Adrenal gland (tissue), 5 donors: Measurements from ENCODE around the gene KLK15.

Experiments used
- POLR2A ChIP-seq, 2 donors: fragments of 450-650 bp; IDR thresholded peaks; one replicate each; pipeline ENCODE4 v1.6.1; 2017; ENCODE audit warnings: antibody characterized with exemption in 2 of 2, mild to moderate bottlenecking in 2 of 2, moderate library complexity in 1 of 2
- TF ChIP-seq, protein P1 (sequence below), 6 experiments: fragments of 450-650 bp in 4 of 6; fragments of 200-600 bp in 2 of 6; sonication (generic) in 1 of 6; IDR thresholded peaks; 1 replicate in 5 of 6; 2 replicates in 1 of 6; pipeline versions ENCODE4 v1.5.1 to v1.8.0; 2016 to 2021; ENCODE audit warnings: antibody characterized with exemption in 6 of 6, mild to moderate bottlenecking in 2 of 6, moderate library complexity in 1 of 6
- donor health status: DM: no; HTN: no; CAD: no.

DNA sequence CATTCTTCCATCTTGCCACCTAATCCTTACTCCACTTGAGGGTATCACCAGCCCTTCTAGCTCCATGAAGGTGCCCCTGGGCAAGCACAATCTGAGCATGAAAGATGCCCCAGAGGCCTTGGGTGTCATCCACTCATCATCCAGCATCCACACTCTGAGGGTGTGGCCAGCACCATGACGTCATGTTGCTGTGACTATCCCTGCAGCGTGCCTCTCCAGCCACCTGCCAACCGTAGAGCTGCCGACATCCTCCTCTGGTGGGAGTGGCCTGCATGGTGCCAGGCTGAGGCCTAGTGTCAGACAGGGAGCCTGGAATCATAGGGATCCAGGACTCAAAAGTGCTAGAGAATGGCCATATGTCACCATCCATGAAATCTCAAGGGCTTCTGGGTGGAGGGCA, 18.2 kb upstream of the KLK15 start:
- TF ChIP-seq, protein P1, sequence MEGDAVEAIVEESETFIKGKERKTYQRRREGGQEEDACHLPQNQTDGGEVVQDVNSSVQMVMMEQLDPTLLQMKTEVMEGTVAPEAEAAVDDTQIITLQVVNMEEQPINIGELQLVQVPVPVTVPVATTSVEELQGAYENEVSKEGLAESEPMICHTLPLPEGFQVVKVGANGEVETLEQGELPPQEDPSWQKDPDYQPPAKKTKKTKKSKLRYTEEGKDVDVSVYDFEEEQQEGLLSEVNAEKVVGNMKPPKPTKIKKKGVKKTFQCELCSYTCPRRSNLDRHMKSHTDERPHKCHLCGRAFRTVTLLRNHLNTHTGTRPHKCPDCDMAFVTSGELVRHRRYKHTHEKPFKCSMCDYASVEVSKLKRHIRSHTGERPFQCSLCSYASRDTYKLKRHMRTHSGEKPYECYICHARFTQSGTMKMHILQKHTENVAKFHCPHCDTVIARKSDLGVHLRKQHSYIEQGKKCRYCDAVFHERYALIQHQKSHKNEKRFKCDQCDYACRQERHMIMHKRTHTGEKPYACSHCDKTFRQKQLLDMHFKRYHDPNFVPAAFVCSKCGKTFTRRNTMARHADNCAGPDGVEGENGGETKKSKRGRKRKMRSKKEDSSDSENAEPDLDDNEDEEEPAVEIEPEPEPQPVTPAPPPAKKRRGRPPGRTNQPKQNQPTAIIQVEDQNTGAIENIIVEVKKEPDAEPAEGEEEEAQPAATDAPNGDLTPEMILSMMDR (IDR thresholded peaks at IDR 0.05): no peak
- no peak for TF ChIP-seq POLR2A (IDR thresholded peaks at IDR 0.05)
